Left lung (tissue), 10 donors: ENCODE data around the gene SLC39A9. TPM values are rescaled to one million over a fixed set of nuclear protein-coding genes. Genes with fewer than 3 reads are reported as not detected.

Source experiments
- ATAC-seq: fragments of 200-7000 bp; cut with Tn5 transposase; one replicate; pipeline ENCODE4 v1.9.1; 2020; ENCODE audit warnings: moderate library complexity
- DNase-seq, 4 donors: peaks; one replicate each; pipeline ENCODE4 v3.0.0-alpha.2; 2013 to 2020
- H3K27ac ChIP-seq, 2 donors: fragments of 200-600 bp; sonication (generic) in 1 of 2; one replicate each; pipeline versions ENCODE4 v1.5.0 to v1.8.0; 2020 to 2021
- H3K27me3 ChIP-seq, 2 donors: fragments of 200-600 bp; sonication (generic) in 1 of 2; one replicate each; pipeline versions ENCODE4 v1.5.0 to v1.8.0; 2020 to 2021
- H3K36me3 ChIP-seq, 2 donors: fragments of 200-600 bp; sonication (generic) in 1 of 2; one replicate each; pipeline versions ENCODE4 v1.5.0 to v1.8.0; 2020 to 2021
- H3K4me1 ChIP-seq, 2 donors: fragments of 200-600 bp; one replicate each; pipeline ENCODE4 v1.8.0; 2021
- H3K4me3 ChIP-seq, 2 donors: fragments of 200-600 bp; sonication (generic) in 1 of 2; one replicate each; pipeline versions ENCODE4 v1.5.0 to v1.8.0; 2020 to 2021; ENCODE audit warnings: mild to moderate bottlenecking in 1 of 2
- H3K9me3 ChIP-seq, 2 donors: fragments of 200-600 bp; sonication (generic) in 1 of 2; one replicate each; pipeline versions ENCODE4 v1.5.0 to v1.8.0; 2020 to 2021
- intact Hi-C, 2 donors: fragments of 100-400 bp; cut with DNase I; formaldehyde crosslinking; loops; one replicate each; pipeline versions ENCODE4 v1.11.2 to v1.14.2; 2022
- polyA plus RNA-seq, 6 donors: library from polyadenylated mRNA; unstranded; fragments of 120-200 nt; gene quantifications; one replicate each; pipeline ENCODE4 v1.2.1, GENCODE V29; 2013; ENCODE audit not compliant: insufficient read length in 6 of 6
- total RNA-seq, 2 donors: library from RNA; stranded (reverse); fragmentation: NEBNext Ultra II Directional; extraction: Animal tissue kit (Norgen Biotek cat#: 25700); gene quantifications; one replicate each; pipeline ENCODE4 v1.2.1, GENCODE V29; 2021
- TF ChIP-seq, protein P1 (sequence below), 2 donors: fragments of 200-600 bp; sonication (generic) in 1 of 2; IDR thresholded peaks; one replicate each; pipeline versions ENCODE4 v1.5.0 to v1.8.0; 2021; ENCODE audit warnings: antibody characterized with exemption in 2 of 2
- donor health status: DM: no; HTN: yes; CAD: no.
- donor health status: DM: no; HTN: no; CAD: no.

Gene SLC39A9
- total and polyA plus RNA-seq, 8 donors = 61.6 to 75.8 (median 68.3) TPM

GRCh38 chr14:69499436-69499835, 100.9 kb downstream of the SLC39A9 start:
- TF ChIP-seq, protein P1, sequence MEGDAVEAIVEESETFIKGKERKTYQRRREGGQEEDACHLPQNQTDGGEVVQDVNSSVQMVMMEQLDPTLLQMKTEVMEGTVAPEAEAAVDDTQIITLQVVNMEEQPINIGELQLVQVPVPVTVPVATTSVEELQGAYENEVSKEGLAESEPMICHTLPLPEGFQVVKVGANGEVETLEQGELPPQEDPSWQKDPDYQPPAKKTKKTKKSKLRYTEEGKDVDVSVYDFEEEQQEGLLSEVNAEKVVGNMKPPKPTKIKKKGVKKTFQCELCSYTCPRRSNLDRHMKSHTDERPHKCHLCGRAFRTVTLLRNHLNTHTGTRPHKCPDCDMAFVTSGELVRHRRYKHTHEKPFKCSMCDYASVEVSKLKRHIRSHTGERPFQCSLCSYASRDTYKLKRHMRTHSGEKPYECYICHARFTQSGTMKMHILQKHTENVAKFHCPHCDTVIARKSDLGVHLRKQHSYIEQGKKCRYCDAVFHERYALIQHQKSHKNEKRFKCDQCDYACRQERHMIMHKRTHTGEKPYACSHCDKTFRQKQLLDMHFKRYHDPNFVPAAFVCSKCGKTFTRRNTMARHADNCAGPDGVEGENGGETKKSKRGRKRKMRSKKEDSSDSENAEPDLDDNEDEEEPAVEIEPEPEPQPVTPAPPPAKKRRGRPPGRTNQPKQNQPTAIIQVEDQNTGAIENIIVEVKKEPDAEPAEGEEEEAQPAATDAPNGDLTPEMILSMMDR (IDR thresholded peaks at IDR 0.05) = no peak
- ATAC-seq (no peak), DNase-seq (no peak)
- Histone ChIP-seq H3K4me3 (no peak overlapping the region), H3K9me3 (no peaks in the 10 kb centered on the region), H3K4me1 (no peaks in the 10 kb centered on the region), H3K36me3 (no peaks in the 10 kb centered on the region), H3K27ac (no peak overlapping the region), H3K27me3 (no peaks in the 10 kb centered on the region)
- intact Hi-C loops = no loop called here

GRCh38 chr14:69500096-69500495, 101.6 kb downstream of the SLC39A9 start:
- intact Hi-C loops = no loop called here
- Histone ChIP-seq H3K4me1 (no peaks in the 10 kb centered on the region), H3K36me3 (no peaks in the 10 kb centered on the region)

GRCh38 chr14:69500736-69501135, 102.2 kb downstream of the SLC39A9 start:
- H3K27me3 ChIP-seq = no peaks in the 10 kb centered on the region
- H3K36me3 ChIP-seq = no peaks in the 10 kb centered on the region
- no peak for ATAC-seq
- TF ChIP-seq, protein P1 (IDR thresholded peaks at IDR 0.05) = no peak
- DNase-seq = no peak
- no peak overlapping the region for H3K4me3 ChIP-seq
- no peaks in the 10 kb centered on the region for H3K4me1 ChIP-seq
- intact Hi-C loops = no loop called here
- H3K9me3 ChIP-seq = no peaks in the 10 kb centered on the region
- no peak overlapping the region for H3K27ac ChIP-seq

More at GRCh38 chr14:69500096-69500495, 101.6 kb downstream of the SLC39A9 start:
- no peak for DNase-seq
- TF ChIP-seq, protein P1 (IDR thresholded peaks at IDR 0.05) = no peak
- Histone ChIP-seq H3K9me3 (no peaks in the 10 kb centered on the region), H3K27ac (no peak overlapping the region), H3K27me3 (no peaks in the 10 kb centered on the region), H3K4me3 (no peak overlapping the region)
- no peak for ATAC-seq

- ATAC-seq (peak; percentile 13), DNase-seq (peak in 1 of 4 donors; percentile 49)
- H3K27ac ChIP-seq = no peak overlapping the region
- intact Hi-C loops = no loop called here
- H3K9me3 ChIP-seq = no peaks in the 10 kb centered on the region
- no peak overlapping the region for H3K4me3 ChIP-seq
- H3K4me1 ChIP-seq = no peaks in the 10 kb centered on the region
- TF ChIP-seq, protein P1 (IDR thresholded peaks at IDR 0.05) = no peak
- no peaks in the 10 kb centered on the region for H3K36me3 ChIP-seq
- no peaks in the 10 kb centered on the region for H3K27me3 ChIP-seq
Measured at GRCh38 chr14:69501423-69501838, 102.9 kb downstream of the SLC39A9 start.

DNA sequence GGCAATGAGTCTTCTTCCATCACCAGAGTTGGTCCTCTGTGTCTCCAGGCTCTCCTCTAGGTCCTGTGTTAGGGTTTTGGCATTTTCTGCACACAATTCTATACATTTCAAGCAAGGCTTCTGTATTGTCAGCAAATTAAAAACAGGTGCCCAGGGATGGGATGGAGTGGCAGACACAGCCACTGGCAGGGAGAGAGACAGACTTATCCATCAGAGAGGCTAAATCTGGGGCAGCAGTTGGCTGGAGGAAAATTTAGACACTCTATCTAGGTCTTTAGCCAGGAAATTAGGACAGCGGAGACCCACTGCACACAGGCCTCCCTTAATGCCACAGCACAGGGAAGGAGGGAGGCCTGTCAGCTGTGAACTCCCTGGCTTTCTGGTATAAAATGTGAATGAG, 106.3 kb downstream of the SLC39A9 start:
- H3K27me3 ChIP-seq = no peaks in the 10 kb centered on the region
- H3K9me3 ChIP-seq = no peaks in the 10 kb centered on the region
- H3K36me3 ChIP-seq = no peaks in the 10 kb centered on the region
- TF ChIP-seq, protein P1 (IDR thresholded peaks at IDR 0.05) = no peak
- H3K4me1 ChIP-seq = no peaks in the 10 kb centered on the region
- H3K4me3 ChIP-seq = no peak overlapping the region
- no peak overlapping the region for H3K27ac ChIP-seq
- intact Hi-C loops = no loop called here
- ATAC-seq (no peak), DNase-seq (no peak)
